Neural progenitor cell (in vitro differentiated cells): ENCODE data around the gene FNTB.

Source experiments
- EZH2 ChIP-seq: fragments of 200-600 bp; sonication (generic); IDR thresholded peaks from 2 replicates; pipeline ENCODE4 v1.6.1; 2017; ENCODE audit warnings: antibody characterized with exemption, mild to moderate bottlenecking, moderate library complexity
- EZH2phosphoT487 ChIP-seq: fragments of 200-600 bp; sonication (generic); IDR thresholded peaks from 2 replicates; pipeline ENCODE4 v1.6.1; 2017; ENCODE audit warnings: antibody characterized with exemption
- TF ChIP-seq, protein P1 (sequence below): fragments of 200-600 bp; sonication (generic); IDR thresholded peaks from 2 replicates; pipeline ENCODE4 v1.5.1; 2017; ENCODE audit warnings: antibody characterized with exemption, mild to moderate bottlenecking

- TF ChIP-seq, protein P1, sequence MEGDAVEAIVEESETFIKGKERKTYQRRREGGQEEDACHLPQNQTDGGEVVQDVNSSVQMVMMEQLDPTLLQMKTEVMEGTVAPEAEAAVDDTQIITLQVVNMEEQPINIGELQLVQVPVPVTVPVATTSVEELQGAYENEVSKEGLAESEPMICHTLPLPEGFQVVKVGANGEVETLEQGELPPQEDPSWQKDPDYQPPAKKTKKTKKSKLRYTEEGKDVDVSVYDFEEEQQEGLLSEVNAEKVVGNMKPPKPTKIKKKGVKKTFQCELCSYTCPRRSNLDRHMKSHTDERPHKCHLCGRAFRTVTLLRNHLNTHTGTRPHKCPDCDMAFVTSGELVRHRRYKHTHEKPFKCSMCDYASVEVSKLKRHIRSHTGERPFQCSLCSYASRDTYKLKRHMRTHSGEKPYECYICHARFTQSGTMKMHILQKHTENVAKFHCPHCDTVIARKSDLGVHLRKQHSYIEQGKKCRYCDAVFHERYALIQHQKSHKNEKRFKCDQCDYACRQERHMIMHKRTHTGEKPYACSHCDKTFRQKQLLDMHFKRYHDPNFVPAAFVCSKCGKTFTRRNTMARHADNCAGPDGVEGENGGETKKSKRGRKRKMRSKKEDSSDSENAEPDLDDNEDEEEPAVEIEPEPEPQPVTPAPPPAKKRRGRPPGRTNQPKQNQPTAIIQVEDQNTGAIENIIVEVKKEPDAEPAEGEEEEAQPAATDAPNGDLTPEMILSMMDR: no peak
- TF ChIP-seq EZH2 (no peak), EZH2phosphoT487 (no peak)
Measured at GRCh38 chr14:65084554-65085505, 98.1 kb downstream of the FNTB start.
